ENCODE measurements around the gene ARHGAP24.

DNA sequence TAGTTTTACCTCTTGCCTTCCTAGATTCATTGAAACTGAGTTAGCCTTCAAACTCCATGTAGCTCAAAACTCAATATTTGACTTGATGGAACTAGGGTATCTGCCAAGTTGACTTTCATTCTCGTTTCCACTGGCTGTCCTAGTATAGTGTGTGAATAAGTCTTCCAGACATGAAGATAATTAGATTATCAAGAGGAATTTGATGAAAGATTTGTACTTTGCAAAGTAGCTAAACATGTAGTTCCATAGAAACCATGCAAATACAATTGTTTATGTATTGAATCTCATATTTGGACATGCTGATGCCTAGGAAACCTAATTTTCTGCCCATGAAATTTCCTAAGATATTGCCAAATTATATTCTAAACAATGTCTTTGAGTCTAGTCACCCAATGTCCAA lies 297.5 kb downstream of the ARHGAP24 start:
- TF ChIP-seq EZH2 (IDR thresholded peaks at IDR 0.05; ENCODE audit: borderline replicate concordance, low read depth, low read length, severe bottlenecking) (no peak), CTCF (IDR thresholded peaks at IDR 0.05; ENCODE audit: extremely low read depth in 1 of 2, insufficient read depth in 1 of 2, low read depth in 1 of 2, low read length in 2 of 2) (no peak), POLR2A (IDR thresholded peaks at IDR 0.05; ENCODE audit: low read depth, low read length) (no peak)

All from endothelial cell of umbilical vein (primary cell).